Mesenteric fat pad (tissue), 1 donor: ENCODE data around the gene PRDM4. TPM values are rescaled to one million over a fixed set of nuclear protein-coding genes. Genes with fewer than 3 reads are reported as not detected.
"Not testable (repeated sequence)": the region's sequence is repeated elsewhere in the genome, so short reads cannot be mapped to it uniquely, and the experiment has no call there.

Experiments used
- DNase-seq: peaks from one replicate; pipeline ENCODE4 v3.0.0-alpha.2; 2020; ENCODE audit warnings: low spot score
- total RNA-seq: library from RNA; stranded (reverse); fragmentation: NEBNext Ultra II Directional; extraction: Animal tissue kit (Norgen Biotek cat#: 25700); gene quantifications from one replicate; pipeline ENCODE4 v1.2.1, GENCODE V29; 2021
- donor health status: DM: yes; HTN: yes; CAD: no.

Gene PRDM4
- total RNA-seq, 1 donor from 2014 or later: 28.6 TPM

GRCh38 chr12:107704041-107704440, 56.9 kb downstream of the PRDM4 start:
- no peak for DNase-seq

DNA sequence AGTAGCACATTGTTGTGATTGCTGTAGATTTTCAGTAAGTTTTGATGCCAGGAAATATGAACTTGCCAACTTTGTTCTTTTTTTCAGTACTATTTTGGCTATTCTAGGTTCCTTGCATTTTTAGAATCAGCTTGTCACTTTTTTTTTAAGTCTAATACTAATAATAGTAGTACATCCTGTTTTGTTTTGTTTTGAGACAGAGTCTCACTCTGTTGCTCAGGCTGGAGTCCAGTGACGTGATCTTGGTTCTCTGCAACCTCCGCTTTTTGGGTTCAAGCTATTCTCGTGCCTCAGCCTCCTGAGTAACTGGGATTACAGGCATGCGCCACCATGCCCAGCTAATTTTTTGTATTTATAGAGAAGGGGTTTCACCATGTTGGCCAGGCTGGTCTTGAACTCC, 58.8 kb downstream of the PRDM4 start:
- no peak for DNase-seq

GRCh38 chr12:107695772-107696171, 65.2 kb downstream of the PRDM4 start:
- not testable (repeated sequence) for DNase-seq

DNA sequence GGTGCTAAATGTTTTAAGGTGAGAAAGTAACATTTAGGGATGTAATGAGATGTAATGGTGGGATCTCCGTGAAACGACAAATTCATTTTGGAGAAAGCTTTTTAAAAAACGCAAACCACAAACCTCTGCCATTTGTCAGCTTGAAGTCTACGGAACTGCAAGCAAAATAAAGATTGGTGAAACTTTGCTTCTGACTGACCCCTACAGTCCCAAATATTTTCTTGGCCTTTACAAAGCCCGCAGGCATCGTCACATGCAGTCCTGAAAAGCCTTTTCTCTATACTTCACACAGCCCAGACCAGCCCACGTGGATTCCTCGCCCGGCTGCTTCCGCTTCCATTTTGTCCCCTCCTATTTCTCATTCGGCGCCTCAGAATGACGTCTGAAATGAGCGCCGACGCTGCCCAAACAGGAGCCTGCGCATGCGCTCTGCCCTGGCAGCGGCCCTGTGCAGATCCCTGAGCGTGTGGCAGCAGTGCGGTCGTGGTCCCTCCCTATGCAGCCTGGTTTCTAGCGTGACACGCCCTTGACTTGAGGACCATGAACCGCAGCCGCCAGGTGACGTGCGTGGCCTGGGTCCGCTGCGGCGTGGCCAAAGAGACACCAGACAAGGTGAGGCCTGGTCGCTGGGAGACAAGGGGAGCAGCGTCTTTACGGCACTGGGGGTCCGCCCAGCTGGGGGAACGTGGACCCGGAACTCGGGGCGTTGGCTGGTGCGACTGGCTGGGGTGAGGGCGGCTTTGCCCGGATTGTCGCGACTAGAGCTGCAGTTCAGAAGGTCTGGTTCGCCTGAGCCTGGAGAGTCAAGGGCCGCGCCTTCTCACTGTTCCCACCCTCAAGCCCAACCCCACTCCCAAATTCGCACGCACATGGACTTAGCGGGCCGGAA, 75.3 kb downstream of the PRDM4 start, which contains the start of gene PWP1:
PWP1 (plus strand) TSS at position 440 of the 889 bp plus-strand sequence; CDS start at position 541, 101 bp downstream.
- DNase-seq: peak; percentile 98

- no peak for DNase-seq
Measured at GRCh38 chr12:107684990-107685359, 76.0 kb downstream of the PRDM4 start.

- no peak for DNase-seq
Measured at GRCh38 chr12:107684029-107684795, 76.7 kb downstream of the PRDM4 start.

Other genes starting within 250 kb of the PRDM4 start
- gene PWP1, start 75.3 kb downstream of the PRDM4 start, total RNA-seq: 41.4 TPM
- gene ASCL4, start 13.6 kb upstream of the PRDM4 start, total RNA-seq: not detected